MM.1S (cell line): ENCODE data around the gene TCN2.

Experiments
- DNase-seq: peaks from one replicate; pipeline ENCODE4 v3.0.0-alpha.2; 2015
- H2AFZ ChIP-seq: fragments of 300-600 bp; sonication (generic); 2 replicates; pipeline ENCODE4 v1.6.0; 2016; ENCODE audit warnings: antibody characterized with exemption, low read length
- H3F3A ChIP-seq: fragments of 300-600 bp; sonication (generic); 2 replicates; pipeline ENCODE4 v1.6.1; 2016; ENCODE audit warnings: mild to moderate bottlenecking, antibody characterized with exemption, low read length, moderate library complexity, mixed read lengths; ENCODE audit not compliant: insufficient read depth
- H3K27ac ChIP-seq: fragments of 300-600 bp; sonication (generic); 2 replicates; pipeline ENCODE4 v1.5.1; 2016; ENCODE audit warnings: mild to moderate bottlenecking, low read length
- H3K27me3 ChIP-seq: fragments of 300-600 bp; sonication (generic); replicated peaks from 2 replicates; pipeline ENCODE4 v1.6.0; 2016; ENCODE audit warnings: low read length; ENCODE audit not compliant: insufficient read depth
- H3K36me3 ChIP-seq: fragments of 300-600 bp; sonication (generic); replicated peaks from 2 replicates; pipeline ENCODE4 v1.6.1; 2016; ENCODE audit warnings: mild to moderate bottlenecking, low read length, mixed read lengths; ENCODE audit not compliant: insufficient read depth
- H3K4me1 ChIP-seq: fragments of 300-600 bp; sonication (generic); 2 replicates; pipeline ENCODE4 v1.6.1; 2016; ENCODE audit warnings: low read length, mixed read lengths
- H3K4me2 ChIP-seq: fragments of 300-600 bp; sonication (generic); 2 replicates; pipeline ENCODE4 v1.6.0; 2016; ENCODE audit warnings: low read depth, low read length
- H3K4me3 ChIP-seq: fragments of 300-600 bp; sonication (generic); 2 replicates; pipeline ENCODE4 v1.5.1; 2016; ENCODE audit warnings: low read length, mixed read lengths
- H3K79me2 ChIP-seq: fragments of 300-600 bp; sonication (generic); 2 replicates; pipeline ENCODE4 v1.6.1; 2016; ENCODE audit warnings: mixed run types, low read length, mixed read lengths
- H3K9ac ChIP-seq: fragments of 300-600 bp; sonication (generic); 2 replicates; pipeline ENCODE4 v1.6.1; 2016; ENCODE audit warnings: low read length, mixed read lengths
- H3K9me2 ChIP-seq: fragments of 300-600 bp; sonication (generic); replicated peaks from 2 replicates; pipeline ENCODE4 v1.6.1; 2016; ENCODE audit warnings: mild to moderate bottlenecking, low read length, mixed read lengths; ENCODE audit not compliant: insufficient read depth
- H3K9me3 ChIP-seq: fragments of 300-600 bp; sonication (generic); replicated peaks from 2 replicates; pipeline ENCODE4 v1.6.1; 2016; ENCODE audit warnings: mild to moderate bottlenecking, low read length, mixed read lengths; ENCODE audit not compliant: insufficient read depth
- H4K20me1 ChIP-seq: fragments of 300-600 bp; sonication (generic); 2 replicates; pipeline ENCODE4 v1.6.1; 2016; ENCODE audit warnings: mild to moderate bottlenecking, low read length, moderate library complexity, mixed read lengths; ENCODE audit not compliant: insufficient read depth
- EZH2 ChIP-seq: fragments of 300-600 bp; sonication (generic); optimal IDR thresholded peaks from 2 replicates; pipeline ENCODE3; 2017; ENCODE audit warnings: low read depth, mild to moderate bottlenecking, antibody characterized with exemption, low read length, mixed read lengths
- EZH2phosphoT487 ChIP-seq: fragments of 300-600 bp; sonication (generic); IDR thresholded peaks from 2 replicates; pipeline ENCODE4 v1.6.1; 2018; ENCODE audit warnings: antibody characterized with exemption, low read length
- TF ChIP-seq, protein P1 (sequence below): fragments of 300-600 bp; sonication (generic); IDR thresholded peaks from 2 replicates; pipeline ENCODE4 v1.5.1; 2016; ENCODE audit warnings: antibody characterized with exemption, low read length, mixed read lengths

TCN2 gene

DNA sequence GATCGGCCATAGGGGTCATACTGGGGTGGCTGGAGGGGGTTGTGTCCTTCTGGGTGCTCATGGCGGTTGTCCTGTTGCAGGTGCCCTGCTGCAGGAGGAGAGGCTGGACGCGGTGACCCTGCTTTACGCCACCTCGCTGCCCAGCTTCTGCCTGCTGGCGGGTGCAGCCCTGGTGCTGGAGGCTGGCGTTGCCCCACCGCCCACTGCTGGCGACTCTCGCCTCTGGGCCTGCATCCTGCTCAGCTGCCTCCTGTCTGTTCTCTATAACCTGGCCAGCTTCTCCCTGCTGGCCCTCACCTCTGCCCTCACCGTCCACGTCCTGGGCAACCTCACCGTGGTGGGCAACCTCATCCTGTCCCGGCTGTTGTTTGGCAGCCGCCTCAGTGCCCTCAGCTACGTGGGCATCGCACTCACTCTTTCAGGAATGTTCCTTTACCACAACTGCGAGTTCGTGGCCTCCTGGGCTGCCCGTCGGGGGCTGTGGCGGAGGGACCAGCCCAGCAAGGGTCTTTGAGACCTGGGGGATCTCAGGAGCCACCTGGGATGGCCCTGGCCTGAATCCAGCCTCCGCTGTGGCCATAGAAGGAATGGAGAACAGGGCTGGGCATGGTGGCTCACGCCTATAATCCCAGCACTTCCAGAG is 39.7 kb downstream of the TCN2 start:
- no peak overlapping the region for H3K4me3 ChIP-seq
- TF ChIP-seq EZH2phosphoT487 = no peak
- TF ChIP-seq, protein P1, sequence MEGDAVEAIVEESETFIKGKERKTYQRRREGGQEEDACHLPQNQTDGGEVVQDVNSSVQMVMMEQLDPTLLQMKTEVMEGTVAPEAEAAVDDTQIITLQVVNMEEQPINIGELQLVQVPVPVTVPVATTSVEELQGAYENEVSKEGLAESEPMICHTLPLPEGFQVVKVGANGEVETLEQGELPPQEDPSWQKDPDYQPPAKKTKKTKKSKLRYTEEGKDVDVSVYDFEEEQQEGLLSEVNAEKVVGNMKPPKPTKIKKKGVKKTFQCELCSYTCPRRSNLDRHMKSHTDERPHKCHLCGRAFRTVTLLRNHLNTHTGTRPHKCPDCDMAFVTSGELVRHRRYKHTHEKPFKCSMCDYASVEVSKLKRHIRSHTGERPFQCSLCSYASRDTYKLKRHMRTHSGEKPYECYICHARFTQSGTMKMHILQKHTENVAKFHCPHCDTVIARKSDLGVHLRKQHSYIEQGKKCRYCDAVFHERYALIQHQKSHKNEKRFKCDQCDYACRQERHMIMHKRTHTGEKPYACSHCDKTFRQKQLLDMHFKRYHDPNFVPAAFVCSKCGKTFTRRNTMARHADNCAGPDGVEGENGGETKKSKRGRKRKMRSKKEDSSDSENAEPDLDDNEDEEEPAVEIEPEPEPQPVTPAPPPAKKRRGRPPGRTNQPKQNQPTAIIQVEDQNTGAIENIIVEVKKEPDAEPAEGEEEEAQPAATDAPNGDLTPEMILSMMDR = no peak
- TF ChIP-seq EZH2 = no peak
- H3K9ac ChIP-seq = no peak overlapping the region
- no peaks in the 10 kb centered on the region for H3K9me3 ChIP-seq
- no peaks in the 10 kb centered on the region for H3K36me3 ChIP-seq
- H2AFZ ChIP-seq = no peak overlapping the region
- no peaks in the 10 kb centered on the region for H3K4me1 ChIP-seq
- H3K9me2 ChIP-seq = no peaks in the 10 kb centered on the region
- no peak overlapping the region for H3K4me2 ChIP-seq
- no peak overlapping the region for H3K27ac ChIP-seq
- no peak for DNase-seq
- no peaks in the 10 kb centered on the region for H3K79me2 ChIP-seq
- no peaks in the 10 kb centered on the region for H3K27me3 ChIP-seq
- no peaks in the 10 kb centered on the region for H4K20me1 ChIP-seq
- H3F3A ChIP-seq = no peaks in the 10 kb centered on the region

DNA sequence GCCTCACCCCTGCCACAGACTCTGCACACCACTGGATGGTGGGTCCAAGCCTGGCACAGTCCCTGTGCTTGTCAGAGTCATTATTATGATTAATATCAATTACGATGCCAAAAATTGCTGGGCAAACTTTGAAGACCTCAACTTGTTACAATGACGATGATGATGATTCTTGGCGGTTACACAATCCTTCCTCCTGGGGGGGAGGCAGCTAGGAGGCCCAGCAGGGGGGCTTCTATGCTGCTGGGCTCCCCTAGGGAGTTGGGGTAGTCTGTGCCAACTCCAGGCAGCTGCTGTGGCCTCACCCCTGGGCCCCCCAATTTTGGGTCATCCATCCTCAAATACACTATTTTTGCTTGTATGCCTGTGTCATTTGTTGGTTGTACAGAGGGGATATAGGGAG is 40.6 kb downstream of the TCN2 start:
- Histone ChIP-seq H3K9me2 (no peaks in the 10 kb centered on the region), H2AFZ (no peak overlapping the region), H3K4me1 (no peaks in the 10 kb centered on the region), H3K27ac (no peak overlapping the region), H3K36me3 (no peaks in the 10 kb centered on the region), H3K4me2 (no peak overlapping the region), H3K9ac (no peak overlapping the region), H3K4me3 (no peak overlapping the region), H3K9me3 (no peaks in the 10 kb centered on the region), H3K79me2 (no peaks in the 10 kb centered on the region), H3K27me3 (no peaks in the 10 kb centered on the region), H4K20me1 (no peaks in the 10 kb centered on the region), H3F3A (no peaks in the 10 kb centered on the region)
- DNase-seq = no peak
- TF ChIP-seq, protein P1 = no peak
- TF ChIP-seq EZH2 = no peak
- no peak for TF ChIP-seq EZH2phosphoT487

DNA sequence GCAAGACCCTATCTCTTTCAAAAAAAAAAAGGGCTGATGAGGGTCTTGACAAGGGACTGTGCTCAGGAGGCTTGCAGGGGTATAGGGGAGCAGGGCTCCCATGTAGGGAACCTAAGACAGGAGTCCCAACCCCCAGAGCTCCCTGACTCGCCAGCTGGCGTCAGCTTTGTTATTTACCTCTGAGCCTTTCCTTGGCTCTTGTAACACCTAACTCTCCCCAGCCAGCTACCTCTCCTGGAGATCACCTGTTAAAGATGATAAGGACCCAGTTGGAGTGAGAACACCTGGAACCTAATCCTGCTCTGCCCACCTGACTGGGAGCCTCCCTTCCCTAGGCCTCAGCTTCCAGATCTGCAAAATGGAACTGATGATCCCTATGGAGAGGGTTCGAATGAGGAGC is 41.9 kb downstream of the TCN2 start:
- H3K9me2 ChIP-seq = no peaks in the 10 kb centered on the region
- H4K20me1 ChIP-seq = no peaks in the 10 kb centered on the region
- no peak for DNase-seq
- H3F3A ChIP-seq = no peaks in the 10 kb centered on the region
- no peaks in the 10 kb centered on the region for H3K79me2 ChIP-seq
- H2AFZ ChIP-seq = no peak overlapping the region
- no peaks in the 10 kb centered on the region for H3K4me1 ChIP-seq
- no peak overlapping the region for H3K4me2 ChIP-seq
- no peak for TF ChIP-seq EZH2
- TF ChIP-seq, protein P1 = no peak
- no peak for TF ChIP-seq EZH2phosphoT487
- no peaks in the 10 kb centered on the region for H3K27me3 ChIP-seq
- H3K9me3 ChIP-seq = no peaks in the 10 kb centered on the region
- no peak overlapping the region for H3K9ac ChIP-seq
- H3K36me3 ChIP-seq = no peaks in the 10 kb centered on the region
- no peak overlapping the region for H3K4me3 ChIP-seq
- no peak overlapping the region for H3K27ac ChIP-seq
